PC-9 (cell line): ENCODE measurements around the gene MYOF.

Experiments
- EZH2 ChIP-seq: fragments of 200-600 bp; sonication (generic); IDR thresholded peaks from 2 replicates; pipeline ENCODE4 v1.8.0; 2017; ENCODE audit warnings: antibody characterized with exemption, low read depth
- TF ChIP-seq, protein P1 (sequence below): fragments of 200-600 bp; sonication (generic); conservative IDR thresholded peaks from 2 replicates; pipeline ENCODE4 v1.6.1; 2017; ENCODE audit warnings: mixed run types, antibody characterized with exemption, mild to moderate bottlenecking, moderate library complexity

DNA sequence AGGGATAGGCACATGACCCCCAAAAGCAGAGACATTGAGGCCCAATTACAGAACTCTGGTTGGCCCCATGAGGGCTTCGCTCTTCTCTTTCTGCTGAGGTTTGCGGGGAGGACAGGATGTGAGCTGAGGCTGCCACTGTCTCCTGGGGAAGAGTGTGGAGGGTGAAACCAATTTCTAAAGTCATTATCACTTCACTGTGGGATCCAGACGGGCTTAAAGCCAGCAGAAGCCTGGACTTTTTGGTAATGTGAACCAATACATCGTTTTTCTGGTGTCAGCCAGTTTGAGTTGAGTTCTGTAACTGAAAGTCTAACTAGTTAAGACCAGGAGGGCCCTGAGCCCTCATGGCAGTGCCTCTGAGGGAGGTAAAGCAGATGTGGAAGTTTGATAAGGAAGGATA lies 163.0 kb downstream of the MYOF start:
- TF ChIP-seq, protein P1, sequence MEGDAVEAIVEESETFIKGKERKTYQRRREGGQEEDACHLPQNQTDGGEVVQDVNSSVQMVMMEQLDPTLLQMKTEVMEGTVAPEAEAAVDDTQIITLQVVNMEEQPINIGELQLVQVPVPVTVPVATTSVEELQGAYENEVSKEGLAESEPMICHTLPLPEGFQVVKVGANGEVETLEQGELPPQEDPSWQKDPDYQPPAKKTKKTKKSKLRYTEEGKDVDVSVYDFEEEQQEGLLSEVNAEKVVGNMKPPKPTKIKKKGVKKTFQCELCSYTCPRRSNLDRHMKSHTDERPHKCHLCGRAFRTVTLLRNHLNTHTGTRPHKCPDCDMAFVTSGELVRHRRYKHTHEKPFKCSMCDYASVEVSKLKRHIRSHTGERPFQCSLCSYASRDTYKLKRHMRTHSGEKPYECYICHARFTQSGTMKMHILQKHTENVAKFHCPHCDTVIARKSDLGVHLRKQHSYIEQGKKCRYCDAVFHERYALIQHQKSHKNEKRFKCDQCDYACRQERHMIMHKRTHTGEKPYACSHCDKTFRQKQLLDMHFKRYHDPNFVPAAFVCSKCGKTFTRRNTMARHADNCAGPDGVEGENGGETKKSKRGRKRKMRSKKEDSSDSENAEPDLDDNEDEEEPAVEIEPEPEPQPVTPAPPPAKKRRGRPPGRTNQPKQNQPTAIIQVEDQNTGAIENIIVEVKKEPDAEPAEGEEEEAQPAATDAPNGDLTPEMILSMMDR, result no peak
- TF ChIP-seq EZH2, result no peak
